ENCODE data around the gene TTLL10. TPM values are rescaled to one million over a fixed set of nuclear protein-coding genes. Genes with fewer than 3 reads are reported as not detected.

TTLL10 gene
- total RNA-seq, 1 experiment from 2014 or later: 6.6 TPM

GRCh38 chr1:1204998-1205768, 31.5 kb downstream of the TTLL10 start:
- DNase-seq (ENCODE audit: low spot score): no peak

- DNase-seq (ENCODE audit: low spot score): no peak
These were observed 32.2 kb downstream of the TTLL10 start for GRCh38 chr1:1205769-1206375.

DNA sequence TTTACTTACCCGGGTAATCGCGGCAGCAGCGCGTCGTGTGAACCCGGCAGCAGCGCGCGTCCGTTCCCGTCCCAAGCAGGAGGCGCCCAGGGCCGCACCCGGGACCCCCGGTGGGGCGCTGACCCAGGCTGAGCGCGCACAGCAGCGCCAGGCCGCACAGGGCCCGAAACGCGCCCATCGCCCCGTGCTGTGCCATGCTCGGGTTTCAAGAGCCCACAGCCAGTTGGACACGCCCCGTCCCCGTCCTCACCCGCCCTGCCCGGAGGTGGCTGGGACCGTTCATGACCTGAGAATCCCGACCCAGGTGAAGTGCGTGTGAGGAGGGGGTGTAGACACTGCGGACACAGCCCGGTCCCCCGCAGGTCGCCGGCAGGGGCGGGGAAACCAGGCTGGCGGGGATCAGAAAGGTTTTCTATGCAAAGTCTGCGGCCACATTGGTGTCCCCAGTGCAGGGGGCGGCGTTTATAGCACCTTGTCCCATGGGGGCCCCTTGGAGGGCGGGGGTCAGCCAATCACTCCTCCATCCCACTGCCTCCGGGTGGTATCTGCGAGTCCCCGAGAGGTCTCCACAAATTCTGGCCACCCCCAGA, 32.8 kb downstream of the TTLL10 start, which contains the start of gene TNFRSF18:
TNFRSF18 (minus strand) TSS at position 217 of the 590 bp plus-strand sequence; CDS start at position 196, 21 bp downstream.
- no peak for DNase-seq (ENCODE audit: low spot score)

DNA sequence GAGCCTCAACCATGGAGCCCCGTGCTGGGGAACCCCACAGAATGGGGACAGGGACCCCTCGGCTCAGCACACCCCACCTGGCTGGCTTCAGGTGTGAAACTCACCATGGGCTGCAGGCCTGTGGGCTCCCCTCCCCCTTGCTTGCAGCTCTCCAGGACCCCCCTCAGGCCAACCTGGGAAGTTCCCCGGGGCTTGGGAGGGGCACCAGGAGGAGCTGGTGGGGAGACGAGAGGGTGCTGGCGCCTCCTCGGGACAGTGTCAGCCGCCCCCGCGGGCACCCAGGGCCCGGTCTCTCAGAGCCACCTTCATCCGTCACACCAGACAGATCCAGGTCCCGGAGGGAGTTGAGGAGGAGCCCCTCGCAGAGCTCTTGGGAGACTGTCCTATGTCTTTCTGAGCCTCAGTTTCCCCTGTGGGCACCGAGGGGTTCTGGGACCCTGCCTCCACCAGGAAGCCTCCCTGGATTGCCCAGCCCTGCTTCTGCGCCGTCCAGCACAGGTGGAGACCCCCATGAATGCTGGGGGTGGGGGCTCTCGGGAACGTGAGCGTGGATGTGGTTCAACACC, 33.4 kb downstream of the TTLL10 start:
- no peak for DNase-seq (ENCODE audit: low spot score)

DNA sequence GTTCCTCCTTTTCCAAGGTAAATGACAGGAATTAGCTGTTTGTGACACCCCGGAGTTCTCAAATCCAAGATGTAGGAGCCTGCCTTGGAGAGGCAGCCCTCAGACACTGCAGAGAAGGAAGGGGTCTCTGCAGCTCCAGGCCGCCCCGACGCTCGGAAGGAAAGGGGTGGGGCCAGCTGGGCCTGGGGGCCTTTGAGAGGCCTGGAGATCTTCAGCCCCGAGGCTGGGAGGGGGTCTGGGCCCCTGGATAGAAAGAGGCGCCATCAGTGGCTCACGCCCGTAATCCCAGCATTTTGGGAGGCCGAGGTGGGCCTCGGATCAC, 33.9 kb downstream of the TTLL10 start:
- DNase-seq (ENCODE audit: low spot score): no peak

- no peak for DNase-seq (ENCODE audit: low spot score)
These were observed 35.2 kb downstream of the TTLL10 start for GRCh38 chr1:1208713-1209433.

DNA sequence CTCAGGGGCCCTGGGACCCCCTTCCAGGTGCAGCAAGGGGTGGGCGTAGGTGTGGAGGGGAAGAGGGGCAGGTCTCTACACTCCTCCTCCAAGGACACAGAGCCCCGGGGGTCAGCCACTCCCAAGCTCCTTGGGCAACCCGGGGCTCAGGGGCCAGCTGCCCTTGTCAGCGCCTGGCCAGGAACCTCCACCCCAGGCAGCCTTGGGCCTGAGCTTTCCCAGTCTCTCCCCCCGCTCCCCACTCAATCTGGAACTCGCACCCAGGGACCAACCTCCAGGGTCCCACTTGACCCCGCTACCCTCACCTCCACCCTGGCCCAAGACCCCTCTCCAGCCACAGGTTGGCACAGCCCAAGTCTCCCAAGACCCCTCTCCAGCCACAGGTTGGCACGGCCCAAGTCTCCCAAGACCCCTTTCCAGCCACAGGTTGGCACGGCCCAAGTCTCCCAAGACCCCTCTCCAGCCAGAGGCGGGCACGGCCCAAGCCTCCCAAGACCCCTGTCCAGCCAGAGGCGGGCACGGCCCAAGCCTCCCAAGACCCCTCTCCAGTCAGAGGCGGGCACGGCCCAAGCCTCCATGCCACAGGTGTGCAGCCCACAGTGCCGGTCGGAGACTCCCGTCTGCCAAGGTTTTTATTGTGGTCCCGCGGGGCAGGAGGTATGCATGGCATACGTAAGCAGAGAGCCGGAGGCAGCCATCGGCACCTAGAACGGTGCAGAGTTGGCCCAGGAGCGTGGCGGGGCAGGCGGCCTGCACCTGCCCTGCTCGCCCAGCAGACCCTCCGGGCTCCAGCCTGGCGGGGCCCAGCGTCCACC, 37.3 kb downstream of the TTLL10 start:
- DNase-seq (ENCODE audit: low spot score): no peak

- DNase-seq (ENCODE audit: low spot score): no peak
These were observed 38.1 kb downstream of the TTLL10 start for GRCh38 chr1:1211541-1212441.

- DNase-seq (ENCODE audit: low spot score): no peak
These were observed 39.2 kb downstream of the TTLL10 start for GRCh38 chr1:1212780-1213344.

GRCh38 chr1:1213345-1214265, 39.9 kb downstream of the TTLL10 start, which contains the start of gene TNFRSF4:
TNFRSF4 (minus strand) TSS chr1:1214153; CDS start chr1:1214127, 26 bp downstream.
- DNase-seq (ENCODE audit: low spot score): no peak

DNA sequence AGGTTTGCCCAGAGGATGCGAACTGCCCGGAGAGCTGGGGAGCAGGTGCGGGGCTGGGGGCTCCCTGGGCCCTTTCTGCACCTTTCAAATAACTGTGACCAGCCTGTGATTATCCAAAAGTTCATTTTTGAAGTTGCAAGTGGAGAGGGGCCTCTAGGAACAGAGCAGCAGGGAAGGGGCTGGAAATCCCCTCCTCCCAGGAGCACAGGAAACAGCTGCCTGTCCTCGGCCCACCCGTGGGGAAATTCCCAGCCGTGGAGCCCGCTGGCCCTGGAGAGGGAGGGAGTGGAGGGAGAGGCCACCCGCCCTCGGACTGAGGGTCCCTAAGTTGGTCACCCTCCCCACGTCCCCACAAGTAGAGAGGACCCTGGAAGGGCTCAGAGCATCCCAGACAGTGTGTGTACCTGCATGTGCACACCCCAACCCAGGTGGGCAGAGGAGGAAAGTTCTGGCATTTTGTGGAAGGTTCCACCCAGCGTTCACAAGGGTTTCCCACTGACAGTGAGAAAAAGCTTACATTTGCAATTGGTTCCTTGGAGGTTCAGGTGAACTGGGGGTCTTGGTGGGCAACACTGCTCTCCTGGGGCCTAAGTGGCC, 41.5 kb downstream of the TTLL10 start:
- DNase-seq (ENCODE audit: low spot score): no peak

- DNase-seq (ENCODE audit: low spot score): no peak
These were observed 42.4 kb downstream of the TTLL10 start for GRCh38 chr1:1215881-1216605.

DNA sequence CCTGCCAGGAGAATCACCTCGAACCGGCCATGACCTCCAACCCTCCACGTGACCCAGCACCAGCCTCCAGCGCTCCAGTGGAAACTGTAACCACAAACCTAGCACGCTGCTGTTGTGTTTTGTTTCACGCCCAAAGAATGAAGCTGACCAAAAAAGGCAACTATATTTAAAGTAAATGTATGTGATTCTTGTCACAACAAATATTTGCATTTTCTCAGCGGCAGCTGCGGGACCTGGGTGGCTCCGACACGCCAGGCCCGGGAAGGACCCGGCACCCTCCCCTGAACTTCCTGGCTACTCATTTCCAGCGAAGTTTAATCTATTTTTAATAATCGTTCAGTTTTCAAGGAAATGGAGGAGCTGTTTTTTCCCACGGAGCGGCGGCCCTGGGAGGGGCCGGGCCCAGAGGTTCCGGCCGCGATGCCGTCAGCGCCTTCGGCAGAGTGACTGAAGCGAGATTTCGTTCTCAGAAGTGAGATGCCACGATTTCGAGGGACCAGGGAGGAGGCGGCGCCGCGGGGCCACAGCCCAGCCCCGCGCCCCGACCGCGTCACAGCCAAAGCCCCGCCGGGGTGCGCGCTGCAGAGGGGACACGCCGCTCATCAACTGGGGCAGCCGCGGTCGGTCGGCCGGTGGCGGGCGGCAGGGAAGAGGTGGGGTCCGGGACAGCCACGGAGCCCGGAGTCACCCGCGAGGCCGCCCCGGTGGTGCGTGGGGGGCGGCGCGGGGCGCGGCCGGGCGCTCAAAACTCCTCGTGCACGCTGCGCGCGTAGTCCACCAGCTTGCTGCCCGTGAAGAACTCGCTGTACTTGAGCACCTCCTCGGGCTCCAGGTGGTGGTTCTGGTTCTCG, 43.3 kb downstream of the TTLL10 start:
- no peak for DNase-seq (ENCODE audit: low spot score)

GRCh38 chr1:1217621-1218523, 44.2 kb downstream of the TTLL10 start:
- peak; percentile 65 for DNase-seq (ENCODE audit: low spot score)

GRCh38 chr1:1218524-1219200, 45.0 kb downstream of the TTLL10 start:
- DNase-seq (ENCODE audit: low spot score): no peak
